Subcutaneous adipose tissue (tissue), 4 donors: ENCODE results near the gene TNS3. TPM values are rescaled to one million over a fixed set of nuclear protein-coding genes. Genes with fewer than 3 reads are reported as not detected.

ENCODE experiments used
- CTCF ChIP-seq: fragments of 450-650 bp; IDR thresholded peaks from one replicate; pipeline ENCODE4 v1.5.1; 2016; ENCODE audit warnings: low read depth, mild to moderate bottlenecking, control low read depth, antibody characterized with exemption, moderate library complexity
- total RNA-seq, 4 donors: library from RNA; depleted of rRNA; stranded (reverse); fragments of >200 nt; gene quantifications; one replicate each; pipeline ENCODE4 v1.1.0, GENCODE V29; 2016

The TNS3 gene
- total RNA-seq, 4 donors from 2014 or later = 104 to 137 (median 110) TPM

GRCh38 chr7:47332681-47333553 is 249.0 kb downstream of the TNS3 start:
- no peak for TF ChIP-seq CTCF

GRCh38 chr7:47332213-47332612 is 249.7 kb downstream of the TNS3 start:
- no peak for TF ChIP-seq CTCF

GRCh38 chr7:47331179-47331565 is 250.7 kb downstream of the TNS3 start:
- no peak for TF ChIP-seq CTCF

GRCh38 chr7:47330561-47331178 is 251.2 kb downstream of the TNS3 start:
- TF ChIP-seq CTCF = no peak

- no peak for TF ChIP-seq CTCF
Measured at GRCh38 chr7:47330026-47330425, 251.9 kb downstream of the TNS3 start.

- TF ChIP-seq CTCF = no peak
Measured at GRCh38 chr7:47329320-47329926, 252.5 kb downstream of the TNS3 start.
